Neural crest cell (in vitro differentiated cells): Measurements from ENCODE around the gene ELOVL2. TPM values are rescaled to one million over a fixed set of nuclear protein-coding genes. Genes with fewer than 3 reads are reported as not detected.

Experiments used
- DNase-seq: peaks from one replicate; pipeline ENCODE4 v3.0.0; 2021; ENCODE audit warnings: low read depth, mixed read lengths, low spot score
- H3K27ac Mint-ChIP-seq: one replicate; pipeline ENCODE4 v1.8.0; 2021; ENCODE audit warnings: mild to moderate bottlenecking, mixed read lengths; ENCODE audit not compliant: unreplicated experiment
- H3K27me3 Mint-ChIP-seq: 2 replicates; pipeline ENCODE4 v1.8.0; 2021; ENCODE audit warnings: low read depth, mild to moderate bottlenecking, mixed read lengths
- H3K36me3 Mint-ChIP-seq: 2 replicates; pipeline ENCODE4 v1.8.0; 2021; ENCODE audit warnings: low read depth, mild to moderate bottlenecking, mixed read lengths
- H3K4me1 Mint-ChIP-seq: 2 replicates; pipeline ENCODE4 v1.8.0; 2021; ENCODE audit warnings: mixed read lengths
- H3K4me3 Mint-ChIP-seq: one replicate; pipeline ENCODE4 v1.8.0; 2021; ENCODE audit warnings: mild to moderate bottlenecking, mixed read lengths
- H3K9me3 Mint-ChIP-seq: 2 replicates; pipeline ENCODE4 v1.8.0; 2021; ENCODE audit warnings: mixed read lengths
- CTCF ChIP-seq: fragments of 200-600 bp; sonication (generic); conservative IDR thresholded peaks from 2 replicates; pipeline ENCODE4 v1.5.0; 2021; ENCODE audit warnings: antibody characterized with exemption, mild to moderate bottlenecking
- total RNA-seq: library from RNA; stranded (reverse); gene quantifications from 2 replicates; pipeline ENCODE4 v1.2.1, GENCODE V29; 2021

ELOVL2 gene
- total RNA-seq, 1 donor from 2014 or later: 12.8 TPM

- H3K27ac Mint-ChIP-seq: no peak overlapping the region
- H3K27me3 Mint-ChIP-seq: no peaks in the 10 kb centered on the region
- peaks cover 15% of the 10 kb centered on the region for H3K4me1 Mint-ChIP-seq
- no peaks in the 10 kb centered on the region for H3K9me3 Mint-ChIP-seq
- H3K36me3 Mint-ChIP-seq: no peaks in the 10 kb centered on the region
- no peak overlapping the region for H3K4me3 Mint-ChIP-seq
- TF ChIP-seq CTCF: no peak
- DNase-seq: no peak
These were observed 13.2 kb downstream of the ELOVL2 start for GRCh38 chr6:11030904-11031303.

GRCh38 chr6:11028959-11029358 is 15.1 kb downstream of the ELOVL2 start:
- no peak for DNase-seq
- peaks cover 13% of the 10 kb centered on the region for H3K4me1 Mint-ChIP-seq
- TF ChIP-seq CTCF: no peak
- H3K9me3 Mint-ChIP-seq: no peaks in the 10 kb centered on the region
- no peak overlapping the region for H3K4me3 Mint-ChIP-seq
- H3K27ac Mint-ChIP-seq: no peak overlapping the region
- no peaks in the 10 kb centered on the region for H3K36me3 Mint-ChIP-seq
- H3K27me3 Mint-ChIP-seq: no peaks in the 10 kb centered on the region

GRCh38 chr6:11027565-11028110 is 16.5 kb downstream of the ELOVL2 start:
- Mint-ChIP-seq H3K27ac (no peak overlapping the region), H3K4me3 (no peak overlapping the region), H3K9me3 (no peaks in the 10 kb centered on the region), H3K4me1 (peaks cover 21% of the 10 kb centered on the region), H3K27me3 (no peaks in the 10 kb centered on the region), H3K36me3 (no peaks in the 10 kb centered on the region)
- no peak for DNase-seq
- TF ChIP-seq CTCF: no peak

- DNase-seq: no peak
- no peaks in the 10 kb centered on the region for H3K36me3 Mint-ChIP-seq
- TF ChIP-seq CTCF: no peak
These were observed 18.0 kb downstream of the ELOVL2 start for GRCh38 chr6:11025921-11026635.

GRCh38 chr6:11025130-11025529 is 19.0 kb downstream of the ELOVL2 start:
- no peaks in the 10 kb centered on the region for H3K9me3 Mint-ChIP-seq
- DNase-seq: no peak
- H3K27me3 Mint-ChIP-seq: no peaks in the 10 kb centered on the region
- TF ChIP-seq CTCF: no peak
- H3K36me3 Mint-ChIP-seq: no peaks in the 10 kb centered on the region
- H3K27ac Mint-ChIP-seq: no peak overlapping the region
- peaks cover 26% of the 10 kb centered on the region for H3K4me1 Mint-ChIP-seq
- H3K4me3 Mint-ChIP-seq: no peak overlapping the region

More at GRCh38 chr6:11025921-11026635, 18.0 kb downstream of the ELOVL2 start:
- Mint-ChIP-seq H3K27ac (peak overlapping the region; percentile 87), H3K9me3 (no peaks in the 10 kb centered on the region), H3K4me1 (peaks cover 26% of the 10 kb centered on the region), H3K27me3 (no peaks in the 10 kb centered on the region), H3K4me3 (no peak overlapping the region)
